GM21423 (cell line): ENCODE data around the gene KCNJ5.

Experiments used
- ATAC-seq: cut with Tn5 transposase; IDR thresholded peaks from one replicate; pipeline ENCODE4 v1.9.1; 2021; ENCODE audit warnings: mild to moderate bottlenecking, moderate library complexity; ENCODE audit not compliant: unreplicated experiment

KCNJ5 gene

GRCh38 chr11:128946648-128947047 lies 55.5 kb downstream of the KCNJ5 start:
- ATAC-seq: no peak

- no peak for ATAC-seq
Measured at GRCh38 chr11:128947773-128948172, 56.6 kb downstream of the KCNJ5 start.

DNA sequence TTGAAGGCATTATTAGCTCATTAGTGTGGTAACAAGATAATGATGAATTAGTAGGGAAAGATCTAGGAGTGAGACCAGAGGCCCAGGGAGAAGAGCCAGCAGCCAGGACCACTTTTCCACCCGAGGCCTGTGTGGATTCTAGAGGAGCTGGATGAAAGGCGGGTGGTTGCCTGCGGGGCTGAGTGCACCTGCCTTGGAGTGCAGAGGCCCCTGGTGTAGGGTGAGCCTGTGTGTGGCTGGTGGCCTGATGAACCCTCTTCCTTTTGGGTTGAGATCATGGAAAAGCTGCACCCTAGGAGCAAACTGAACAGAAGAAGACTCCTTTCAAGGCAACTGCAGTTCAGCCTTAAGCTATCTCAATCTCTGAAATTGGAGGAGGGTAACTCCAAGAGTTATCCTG lies 57.4 kb downstream of the KCNJ5 start:
- ATAC-seq: no peak

GRCh38 chr11:128949791-128950454 lies 58.8 kb downstream of the KCNJ5 start:
- no peak for ATAC-seq

- ATAC-seq: no peak
Measured at GRCh38 chr11:128953151-128953550, 62.0 kb downstream of the KCNJ5 start.

GRCh38 chr11:128955636-128956035 lies 64.5 kb downstream of the KCNJ5 start:
- ATAC-seq: no peak

- peak; percentile 55 for ATAC-seq
Measured at GRCh38 chr11:128956401-128957201, 65.4 kb downstream of the KCNJ5 start.

GRCh38 chr11:128957202-128957482 lies 66.0 kb downstream of the KCNJ5 start:
- ATAC-seq: no peak

- no peak for ATAC-seq
Measured at GRCh38 chr11:128961645-128962044, 70.5 kb downstream of the KCNJ5 start.

DNA sequence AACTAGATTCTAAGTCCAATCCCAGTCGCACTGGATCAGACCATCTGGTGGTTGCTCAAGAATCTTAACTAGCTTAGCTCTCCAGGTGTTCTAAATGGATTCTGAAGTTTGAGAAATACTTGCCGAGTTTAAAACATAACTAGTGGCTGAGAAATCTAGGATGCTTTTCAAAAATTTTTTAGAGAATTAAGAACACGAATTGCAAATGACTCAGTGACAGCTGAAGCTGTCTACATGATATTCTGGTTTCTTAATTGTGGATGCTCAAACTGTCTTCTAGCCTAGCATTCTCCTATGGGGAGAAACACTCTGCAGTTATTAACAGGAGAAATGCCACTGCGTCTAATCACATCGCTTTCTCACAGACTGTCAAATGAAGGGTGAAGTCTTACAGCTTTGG lies 71.7 kb downstream of the KCNJ5 start:
- no peak for ATAC-seq

DNA sequence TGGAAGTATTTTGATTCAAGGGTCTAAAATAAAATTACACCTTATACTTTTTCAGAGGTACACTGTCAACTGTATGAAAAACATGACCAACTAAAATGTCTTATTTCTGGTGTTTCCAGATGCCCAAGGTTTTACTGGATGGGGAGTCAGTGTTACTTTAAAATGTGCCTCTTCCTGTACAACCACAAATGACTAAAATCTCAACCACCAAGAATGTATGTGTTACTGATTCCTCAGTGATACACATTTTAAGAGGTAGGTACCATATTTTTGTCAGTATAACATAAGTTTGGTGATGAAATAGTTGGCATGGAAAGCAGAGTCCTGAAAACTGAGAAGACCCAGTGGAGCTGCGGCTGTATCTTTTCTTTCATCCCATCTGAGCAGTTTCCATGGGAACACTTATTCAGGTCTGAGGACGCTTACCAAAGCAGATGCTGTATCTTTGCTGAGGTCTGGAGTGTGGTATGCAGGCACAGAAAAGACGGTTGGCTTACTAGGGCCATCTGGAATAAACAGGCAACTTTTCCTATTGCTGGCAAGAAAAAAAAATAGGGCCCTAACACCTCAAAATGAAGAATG lies 72.7 kb downstream of the KCNJ5 start:
- ATAC-seq: no peak

GRCh38 chr11:128964463-128964930 lies 73.3 kb downstream of the KCNJ5 start:
- ATAC-seq: no peak

DNA sequence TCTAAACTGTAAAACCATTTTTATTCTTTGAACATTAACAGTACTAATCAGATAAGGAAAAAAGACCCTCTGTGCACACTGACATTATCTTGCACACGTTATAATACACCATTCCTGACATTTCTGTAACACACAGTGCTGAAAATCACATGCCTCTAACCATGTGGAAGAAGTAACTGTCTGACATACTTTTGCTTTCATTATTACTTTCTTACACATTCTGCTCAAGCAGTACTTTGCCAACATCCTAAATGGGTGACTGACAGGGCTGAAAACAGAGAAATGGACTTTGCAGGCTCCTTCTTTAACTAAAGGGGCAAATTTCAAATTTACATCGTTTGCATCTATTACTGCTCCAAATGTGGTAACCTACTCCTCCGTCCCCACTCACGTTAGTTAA lies 74.3 kb downstream of the KCNJ5 start:
- ATAC-seq: peak; percentile 99

DNA sequence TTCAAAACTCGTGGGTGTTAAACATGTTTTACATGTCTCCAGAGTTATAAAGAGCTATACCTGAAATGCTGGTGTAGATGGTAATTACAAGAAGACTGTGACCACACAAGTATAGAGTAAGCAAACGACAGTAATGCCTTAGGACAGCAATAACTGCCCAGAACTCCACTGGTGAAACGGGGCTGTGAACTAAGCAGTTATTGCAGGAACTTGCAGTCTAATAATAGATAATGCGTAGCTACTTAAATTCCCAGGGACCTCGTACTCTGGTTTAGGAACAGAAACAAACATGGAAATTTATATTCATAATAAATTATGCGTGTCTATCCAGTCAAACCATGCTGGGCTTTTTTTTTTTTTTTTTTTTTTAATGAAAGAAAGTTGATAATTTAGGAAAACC lies 76.4 kb downstream of the KCNJ5 start:
- ATAC-seq: no peak

DNA sequence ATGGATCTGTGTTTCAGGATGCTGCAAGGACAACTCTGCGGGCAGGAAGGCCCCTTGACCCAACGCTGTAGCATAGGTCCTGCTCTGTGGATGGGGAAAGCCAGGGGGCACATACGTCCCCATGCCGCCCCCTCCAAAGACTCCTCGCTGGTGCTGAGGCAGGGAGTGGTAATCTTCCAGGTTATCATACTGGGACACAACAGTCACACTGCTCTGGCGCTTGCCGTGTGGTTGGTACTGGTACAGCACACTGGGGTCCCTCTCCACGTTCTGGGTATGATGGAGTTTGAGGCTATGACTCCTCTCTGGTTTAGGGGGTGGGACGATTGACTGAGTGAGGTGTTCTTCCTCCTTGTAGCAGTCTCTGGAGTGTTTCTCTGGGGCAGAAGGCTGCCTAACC lies 77.8 kb downstream of the KCNJ5 start:
- ATAC-seq: no peak
